SHP77 treated with DMSO at 0.1 percent for 48 hours (cell line): ENCODE results near the gene RNU6-1.

ENCODE experiments used
- DNase-seq: peaks from one replicate; lab custom pipeline; 2025; lab: John Stamatoyannopoulos, UW

The RNU6-1 gene

DNA sequence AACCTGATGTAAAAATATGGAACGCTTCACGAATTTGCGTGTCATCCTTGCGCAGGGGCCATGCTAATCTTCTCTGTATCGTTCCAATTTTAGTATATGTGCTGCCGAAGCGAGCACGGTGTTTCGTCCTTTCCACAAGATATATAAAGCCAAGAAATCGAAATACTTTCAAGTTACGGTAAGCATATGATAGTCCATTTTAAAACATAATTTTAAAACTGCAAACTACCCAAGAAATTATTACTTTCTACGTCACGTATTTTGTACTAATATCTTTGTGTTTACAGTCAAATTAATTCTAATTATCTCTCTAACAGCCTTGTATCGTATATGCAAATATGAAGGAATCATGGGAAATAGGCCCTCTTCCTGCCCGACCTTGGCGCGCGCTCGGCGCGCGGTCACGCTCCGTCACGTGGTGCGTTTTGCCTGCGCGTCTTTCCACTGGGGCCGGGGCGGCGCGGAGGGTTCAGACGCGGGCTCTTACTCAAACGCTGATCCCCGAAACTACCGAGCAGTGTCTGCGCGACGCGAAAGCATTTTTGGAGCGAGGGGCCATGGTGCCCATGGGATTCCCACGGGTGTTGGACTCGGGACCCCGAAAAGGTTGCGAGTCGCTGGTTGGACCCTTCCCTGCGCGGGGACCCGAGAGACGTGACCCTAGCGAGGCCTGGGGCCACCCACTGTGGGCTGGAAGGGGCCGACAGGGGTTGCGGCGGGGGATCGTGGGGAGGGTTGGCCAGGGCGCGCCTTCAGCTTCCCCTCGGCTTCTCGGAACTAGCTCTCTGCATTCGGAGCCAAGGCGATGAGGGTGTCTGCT, at the start of gene RNU6-1:
RNU6-1 (minus strand) TSS at position 117 of the 820 bp plus-strand sequence.
- peak; percentile 85 for DNase-seq

DNA sequence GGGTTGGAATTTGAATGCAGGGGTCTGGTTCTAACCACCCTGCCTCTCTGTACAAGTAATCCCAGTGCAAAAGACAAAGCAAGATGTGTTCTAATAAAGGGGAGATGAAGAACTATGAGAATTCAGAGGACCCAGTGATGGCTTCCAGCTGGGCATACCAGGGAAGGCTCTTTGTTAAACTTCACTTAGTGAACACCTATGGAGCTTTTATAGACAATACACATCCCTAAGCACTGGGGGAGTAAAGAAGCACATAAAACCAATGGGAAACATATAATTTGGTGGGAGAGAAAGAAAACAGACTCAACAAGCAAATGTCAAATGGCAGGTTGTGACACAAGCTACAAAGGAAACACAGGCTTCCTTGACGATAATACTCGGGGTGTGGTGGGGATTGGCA, 47.9 kb upstream of the RNU6-1 start:
- DNase-seq: no peak

DNA sequence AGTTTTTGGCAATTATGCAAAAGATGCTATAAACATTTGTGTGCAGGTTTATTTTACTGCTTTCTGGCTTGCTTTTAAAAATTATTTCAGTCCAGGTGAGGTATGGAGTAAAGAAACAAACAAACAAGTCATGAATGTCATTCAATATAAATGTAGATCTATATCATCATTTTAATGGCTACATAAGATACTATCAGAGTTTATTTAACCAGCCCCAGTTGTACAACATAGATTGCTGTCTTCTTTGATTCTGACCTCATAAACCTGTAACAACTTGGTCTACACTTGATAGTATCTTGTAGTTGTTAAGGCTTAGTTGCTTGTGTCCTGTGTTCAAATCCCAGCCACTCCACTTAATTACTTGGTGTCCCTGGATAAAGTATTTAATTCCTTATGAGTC, 46.0 kb upstream of the RNU6-1 start:
- DNase-seq: no peak

DNA sequence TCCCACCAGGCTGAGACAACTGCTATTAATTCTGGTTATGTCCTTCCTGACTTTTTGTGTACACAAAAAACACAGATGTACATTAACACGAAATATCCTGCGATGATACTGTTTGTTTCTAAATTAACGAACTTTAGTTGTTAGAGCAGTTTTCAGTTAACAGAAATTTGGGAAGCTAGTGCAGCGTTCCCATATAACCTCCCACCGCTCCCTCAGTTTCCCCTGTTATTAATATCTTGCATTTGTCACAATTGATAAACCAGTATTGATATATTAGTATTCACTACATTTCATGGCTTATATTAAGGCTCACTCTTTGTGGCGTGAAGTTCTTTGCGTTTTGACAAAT, 45.3 kb upstream of the RNU6-1 start:
- DNase-seq: no peak

DNA sequence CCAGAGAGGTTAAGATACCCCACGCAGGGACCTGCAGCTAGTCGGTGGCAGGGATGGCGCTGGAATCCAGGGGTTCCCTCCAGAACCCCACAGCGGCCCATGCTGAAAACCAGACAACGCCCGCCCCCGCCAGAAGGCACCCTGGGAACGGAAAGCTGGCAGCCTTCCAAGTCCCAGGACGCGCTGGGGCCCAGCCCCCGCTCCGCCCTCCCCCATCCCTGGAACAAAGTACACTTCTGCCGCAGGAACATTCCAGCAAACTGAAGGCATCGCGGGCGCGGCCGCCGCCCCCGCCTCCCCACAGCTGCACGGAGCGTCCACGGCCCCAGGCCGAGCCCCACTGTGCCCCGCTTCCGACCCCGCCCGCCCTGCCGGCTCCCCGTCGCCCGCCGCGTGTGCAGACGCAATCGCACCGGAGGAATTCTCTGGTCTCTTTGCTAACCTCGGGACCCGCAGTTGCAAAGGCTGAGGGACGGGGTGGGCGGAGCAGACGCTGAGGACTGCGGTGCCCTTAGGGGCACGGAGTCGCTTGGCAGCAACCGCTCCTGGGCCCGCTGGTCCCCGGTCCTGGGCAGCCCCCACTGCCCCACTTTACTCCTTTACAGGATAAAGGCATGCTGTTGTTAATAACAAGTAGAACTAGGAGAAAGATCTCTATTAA, 44.8 kb upstream of the RNU6-1 start:
- peak; percentile 34 for DNase-seq

DNA sequence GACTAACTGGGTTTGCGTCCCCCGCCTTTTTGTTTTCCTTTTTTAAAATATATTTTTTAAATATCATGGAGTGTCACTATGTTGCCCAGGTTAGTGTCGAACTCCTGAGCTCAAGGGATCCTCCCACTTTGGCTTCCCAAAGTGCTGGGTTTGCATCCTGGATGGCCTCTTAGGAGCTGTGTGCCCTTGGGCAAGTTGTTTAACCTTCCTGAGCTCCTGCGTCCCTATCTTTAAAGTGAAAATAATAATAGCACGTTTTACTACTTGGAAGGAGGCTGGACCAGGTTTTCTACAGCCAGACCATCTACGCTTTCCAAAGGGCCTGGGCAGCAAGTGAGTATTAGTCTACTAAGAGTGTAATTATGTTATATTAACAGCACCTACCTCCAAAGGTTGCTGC, 44.2 kb upstream of the RNU6-1 start:
- no peak for DNase-seq

DNA sequence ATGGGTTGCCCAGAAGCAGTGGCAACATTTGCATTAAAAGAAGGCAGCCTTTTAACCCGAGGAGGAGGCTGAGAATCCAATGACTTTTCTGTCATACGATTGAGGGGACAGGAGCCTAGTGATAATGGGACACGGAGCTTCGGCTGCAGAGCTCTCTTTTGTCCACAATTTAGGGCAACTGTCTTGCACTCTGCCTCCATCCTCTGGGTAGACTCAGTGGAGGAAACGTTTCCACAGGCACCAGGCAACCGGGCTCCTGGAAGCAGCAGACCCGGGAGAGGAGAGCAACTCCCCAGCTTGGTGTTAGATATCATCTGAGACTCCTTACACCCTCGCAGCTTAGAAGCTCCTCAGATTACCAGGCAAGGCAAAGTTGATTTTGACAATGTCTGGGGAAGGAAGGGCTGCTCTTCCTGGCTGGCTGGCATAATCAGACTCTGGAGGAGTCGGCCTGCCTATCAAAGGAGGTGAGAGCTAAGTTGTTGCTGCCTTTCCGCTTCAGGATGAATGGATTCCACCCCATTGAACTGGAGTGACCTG, 43.5 kb upstream of the RNU6-1 start:
- no peak for DNase-seq

DNA sequence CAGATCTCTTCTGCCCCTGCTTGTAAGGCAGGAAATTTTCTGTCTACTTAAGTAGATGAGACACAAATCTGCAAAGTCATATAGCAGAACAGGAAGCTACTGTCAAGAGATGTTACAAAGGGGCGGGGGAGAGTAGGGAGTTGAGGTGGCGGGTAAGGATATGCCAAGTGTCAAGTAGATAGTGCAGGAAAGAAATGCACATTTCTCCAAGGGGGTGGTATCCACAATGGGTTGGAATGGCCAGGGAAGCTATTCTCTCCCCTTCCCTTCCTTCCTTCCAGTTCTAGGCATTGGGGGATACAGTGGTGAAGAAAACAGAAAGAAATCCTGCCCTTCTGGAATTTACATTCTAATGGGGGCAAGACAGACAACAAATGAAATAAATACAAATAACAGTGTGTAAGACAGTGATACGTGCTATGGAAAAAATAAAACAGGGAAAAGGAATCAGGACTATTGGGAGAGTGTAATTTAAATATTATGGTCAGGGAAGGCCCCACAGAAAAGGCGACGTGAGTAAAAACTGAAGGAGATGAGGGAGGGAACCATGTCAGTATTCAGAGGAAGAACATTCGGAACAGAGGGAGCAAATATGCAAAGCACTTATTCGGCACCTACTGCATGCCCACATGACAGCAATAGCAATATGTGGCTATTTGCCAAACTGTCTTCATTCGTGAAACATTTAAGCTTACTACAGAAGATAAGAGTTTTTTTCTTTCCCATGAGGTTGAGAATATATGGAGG, 42.8 kb upstream of the RNU6-1 start:
- DNase-seq: no peak

DNA sequence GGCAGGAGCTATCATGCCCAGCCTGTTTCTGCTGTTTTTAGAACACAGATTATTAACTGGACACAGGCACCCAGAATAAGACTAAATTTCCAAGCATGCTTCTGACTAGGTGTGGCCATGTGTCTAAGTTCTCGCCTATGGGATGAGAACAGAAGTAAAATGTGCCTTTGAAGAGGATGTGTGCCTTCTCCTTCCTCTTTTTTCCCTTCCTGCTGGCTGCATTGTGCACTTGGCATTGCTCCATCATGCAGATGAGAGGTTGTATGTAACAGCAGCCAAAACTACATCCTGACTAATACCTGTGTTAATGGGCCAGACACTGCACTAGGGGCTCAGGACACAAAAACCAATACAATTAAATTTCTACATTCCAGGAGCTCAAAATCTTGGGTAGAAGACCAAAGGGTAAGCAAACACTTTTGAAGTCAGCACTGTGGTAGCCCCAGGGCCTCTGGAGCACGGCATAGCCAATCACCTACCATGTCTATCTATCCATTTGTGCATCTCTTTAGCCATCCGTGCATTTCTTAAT, 40.9 kb upstream of the RNU6-1 start:
- no peak for DNase-seq

DNA sequence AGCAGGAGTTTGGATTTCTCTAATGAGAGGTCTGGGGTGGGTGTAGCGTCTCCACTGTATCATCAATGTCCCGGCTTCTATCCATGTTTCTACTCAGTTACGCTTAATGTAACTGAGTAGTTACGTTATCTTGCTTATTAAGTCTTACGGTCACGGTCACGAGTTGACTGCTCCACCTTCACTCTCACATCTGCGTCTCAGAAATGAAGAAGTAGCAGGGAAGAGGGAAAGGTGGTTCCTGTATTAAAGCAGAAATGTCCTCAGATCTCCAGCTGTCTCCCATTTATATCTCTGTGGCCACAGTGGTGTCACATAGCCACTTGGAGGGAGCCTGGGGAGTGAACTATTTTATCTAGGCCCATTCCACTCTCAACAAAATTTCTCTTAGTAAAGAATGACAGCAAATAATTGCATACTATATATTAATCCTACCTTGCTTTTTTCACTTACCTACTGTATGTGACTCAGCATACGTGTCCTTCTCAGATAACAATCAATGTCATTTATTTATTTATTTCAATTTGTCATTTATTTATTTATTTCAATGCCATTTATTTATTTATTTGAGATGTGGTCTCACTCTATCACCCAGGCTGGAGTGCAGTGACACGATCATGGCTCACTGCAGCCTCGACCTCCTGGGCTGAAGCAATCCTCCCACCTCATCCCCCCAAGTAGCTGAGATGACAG, 39.7 kb upstream of the RNU6-1 start:
- no peak for DNase-seq

DNA sequence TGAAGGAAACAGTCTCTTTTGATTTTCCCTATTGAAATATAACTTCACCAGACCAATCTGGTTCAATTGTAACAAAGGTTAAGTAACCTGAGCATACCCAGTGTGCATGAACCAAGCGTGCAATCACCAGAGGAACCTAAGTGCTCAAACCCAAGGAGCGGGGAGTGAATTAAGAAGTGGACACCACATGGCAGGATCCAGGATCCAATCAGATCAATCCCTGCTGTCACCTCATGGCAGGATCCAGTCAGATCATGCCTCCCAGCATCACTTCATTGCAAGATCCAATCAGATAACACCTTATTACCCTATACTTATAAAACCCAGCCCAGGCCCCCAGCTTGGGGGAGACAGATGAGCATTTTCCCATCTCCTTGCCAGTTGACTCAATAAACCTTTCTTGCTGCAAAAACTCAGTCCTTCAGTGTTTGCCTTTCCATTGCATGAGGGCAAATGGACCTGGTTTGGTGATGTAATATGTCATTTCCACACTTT, 38.9 kb upstream of the RNU6-1 start:
- DNase-seq: no peak

DNA sequence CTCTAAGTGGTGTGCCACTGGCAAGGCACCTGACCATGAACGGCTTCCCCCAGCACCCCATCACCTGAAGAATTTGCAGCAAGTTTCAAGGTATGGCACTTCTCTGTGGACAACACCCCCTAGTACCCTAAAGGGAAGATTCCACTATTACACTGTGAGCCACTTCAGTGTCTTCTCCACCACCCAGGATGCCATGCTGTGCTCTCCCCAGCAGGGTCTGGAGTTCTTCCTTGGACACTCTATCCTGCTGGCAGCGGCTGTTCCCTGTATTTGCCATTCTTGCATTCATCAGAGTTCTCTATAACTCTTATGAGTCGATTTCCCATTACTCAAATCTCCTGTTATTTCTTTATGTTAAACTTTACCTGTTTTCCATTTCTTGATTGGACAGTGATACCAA, 33.9 kb upstream of the RNU6-1 start:
- DNase-seq: no peak

DNA sequence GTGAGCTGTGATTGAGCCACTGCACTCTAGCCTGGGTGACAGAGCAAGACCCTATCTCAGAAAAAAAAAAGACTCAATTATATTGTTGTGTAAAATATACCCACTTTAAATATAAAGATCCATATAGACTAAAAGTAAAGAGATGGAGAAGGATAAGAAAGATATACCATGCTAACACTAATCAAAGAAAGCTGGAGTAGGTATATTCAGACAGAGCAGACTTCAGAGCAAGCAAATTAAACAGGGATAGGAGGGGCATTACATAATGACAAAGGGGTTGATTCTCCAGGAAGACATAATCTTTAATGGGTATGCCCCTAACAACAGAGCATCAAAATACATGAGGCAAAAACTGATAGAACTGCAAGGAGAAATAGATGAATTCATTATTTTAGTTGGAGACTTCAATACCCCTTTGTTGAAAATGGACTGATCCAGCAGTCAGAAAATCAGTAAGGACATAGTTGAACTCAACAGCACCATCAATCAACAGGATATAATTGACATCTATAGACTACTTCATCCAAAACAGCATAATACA, 31.1 kb upstream of the RNU6-1 start:
- no peak for DNase-seq

DNA sequence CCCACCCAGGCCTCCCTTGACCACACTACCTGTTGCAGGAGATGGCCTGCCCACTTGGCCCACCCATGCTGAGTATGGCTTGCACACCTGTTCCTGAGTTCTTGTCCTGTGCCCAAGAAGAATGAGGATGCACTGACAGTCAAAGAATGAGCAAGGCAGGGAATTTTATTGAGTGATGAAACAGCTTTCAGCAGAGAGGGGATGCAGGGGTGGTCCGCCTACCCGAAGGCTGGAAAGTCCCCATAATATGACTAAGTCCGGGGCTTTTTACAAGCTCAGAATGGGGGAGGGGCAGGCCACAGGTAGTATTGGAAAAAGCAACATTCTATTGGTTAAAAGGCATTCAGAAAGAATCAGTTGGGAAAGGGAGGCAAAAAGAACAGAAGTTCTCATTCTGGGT, 29.9 kb upstream of the RNU6-1 start:
- no peak for DNase-seq

DNA sequence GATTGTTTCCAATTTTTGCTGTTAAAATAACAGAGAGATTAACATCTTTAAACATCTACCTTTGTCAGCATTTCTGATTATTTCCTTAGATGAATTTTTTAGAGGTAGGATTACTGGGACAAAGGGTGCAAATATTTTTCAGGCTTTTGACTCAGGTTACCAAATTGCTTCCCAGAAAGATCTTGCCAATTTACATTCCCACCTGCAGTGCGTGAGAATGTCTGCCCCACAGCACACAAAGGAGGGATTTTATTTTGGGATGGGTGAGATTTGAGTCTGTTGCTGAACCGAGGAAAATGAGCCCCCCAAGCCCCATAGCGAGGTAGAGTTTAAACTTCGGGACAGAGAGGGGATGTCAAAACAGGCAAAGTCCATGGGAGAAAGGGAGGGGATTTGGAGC, 25.9 kb upstream of the RNU6-1 start:
- no peak for DNase-seq

DNA sequence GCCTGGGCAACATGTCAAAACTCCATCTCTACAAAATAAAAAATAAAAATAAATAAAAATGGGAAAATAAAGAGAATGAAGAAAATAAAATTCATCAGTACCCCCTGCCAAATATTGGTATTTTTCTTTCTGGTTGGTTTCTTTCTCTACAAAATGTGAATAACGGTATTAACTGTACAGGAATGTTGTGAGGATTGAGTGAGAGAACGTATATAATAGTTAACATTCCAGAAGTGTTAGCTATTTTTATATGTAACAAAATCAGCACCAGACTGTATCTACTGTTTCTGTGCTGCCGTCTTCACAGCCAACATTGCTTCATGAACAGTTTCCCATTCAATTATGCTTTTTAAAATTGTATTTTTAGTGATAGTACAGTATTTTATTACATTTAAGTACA, 25.5 kb upstream of the RNU6-1 start:
- no peak for DNase-seq

DNA sequence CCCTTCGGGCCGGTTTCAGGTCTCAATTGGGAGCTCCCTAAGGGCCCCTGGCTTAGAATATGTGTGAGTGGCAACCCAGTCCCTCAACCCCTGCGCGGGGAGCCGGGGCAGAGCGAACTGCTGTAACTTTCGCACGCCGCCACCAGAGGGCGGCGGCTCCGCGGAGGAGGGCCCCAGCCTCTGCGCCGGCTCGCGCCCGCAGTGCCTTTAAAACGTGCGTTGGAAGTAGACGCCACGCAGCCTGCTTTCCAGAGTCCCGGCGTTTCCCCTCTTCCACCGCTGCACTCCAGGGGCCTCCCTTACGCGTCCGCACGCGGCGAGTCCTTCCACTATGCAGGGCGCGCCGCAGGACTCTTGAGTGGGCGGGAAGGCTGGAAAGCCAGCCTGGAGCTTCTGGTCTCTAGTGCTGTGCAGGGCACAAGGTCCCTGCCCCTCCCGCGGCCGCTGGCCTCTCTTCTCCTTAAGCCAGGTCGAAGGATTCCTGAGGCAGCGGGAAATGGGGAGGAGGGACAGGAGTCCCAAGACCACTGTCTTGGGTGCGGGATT, 23.7 kb upstream of the RNU6-1 start:
- DNase-seq: peak; percentile 63

DNA sequence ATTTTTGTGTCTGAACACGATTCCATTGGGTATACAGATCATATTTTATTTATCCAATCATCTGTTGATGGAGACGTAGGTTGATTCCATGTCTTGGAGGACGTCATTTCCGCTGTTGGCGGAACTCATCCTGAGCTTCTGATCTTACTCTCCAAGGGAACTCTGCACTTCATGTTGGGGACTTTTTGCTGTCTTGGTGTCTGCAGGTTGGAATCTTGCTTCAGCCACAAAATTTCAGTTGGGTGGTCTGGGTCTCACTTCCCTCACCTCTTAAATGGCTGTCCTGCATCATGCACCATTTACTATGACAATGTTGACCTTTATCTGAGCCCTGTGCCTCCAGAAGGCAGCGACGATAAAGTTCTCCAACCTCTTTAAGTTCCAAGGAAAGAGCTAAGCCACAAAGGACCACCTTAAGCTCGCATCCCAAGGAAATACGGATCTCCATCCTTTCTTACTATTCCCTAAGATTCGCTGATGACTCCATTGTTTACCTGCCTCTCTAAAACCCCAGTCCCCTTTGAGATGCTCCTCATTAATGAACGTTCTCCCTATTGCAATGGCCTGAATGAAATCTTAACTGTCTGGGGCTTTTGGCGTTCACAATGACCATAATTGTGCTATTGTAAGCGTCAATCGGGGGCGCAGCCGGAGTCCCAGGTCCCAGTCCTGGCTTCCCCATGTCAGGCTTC, 23.1 kb upstream of the RNU6-1 start:
- no peak for DNase-seq

DNA sequence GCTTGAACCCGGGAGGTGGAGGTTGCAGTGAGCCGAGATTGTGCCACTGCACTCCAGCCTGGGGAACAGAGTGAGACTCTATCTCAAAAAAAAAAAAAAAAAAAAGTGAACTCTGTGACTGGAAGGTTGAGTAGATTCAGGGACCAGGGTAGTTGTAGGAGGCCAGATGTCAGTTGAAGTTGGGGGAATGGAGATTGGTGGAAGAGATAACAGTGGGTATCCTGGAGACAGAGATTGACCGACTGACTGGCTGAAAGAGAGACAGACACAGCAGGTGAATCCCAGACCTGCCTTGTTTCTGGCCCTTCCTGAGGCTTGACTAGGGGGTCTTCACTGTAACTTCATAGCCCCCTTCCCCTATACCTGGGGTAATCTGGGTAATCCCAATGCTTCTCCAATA, 22.1 kb upstream of the RNU6-1 start:
- no peak for DNase-seq

DNA sequence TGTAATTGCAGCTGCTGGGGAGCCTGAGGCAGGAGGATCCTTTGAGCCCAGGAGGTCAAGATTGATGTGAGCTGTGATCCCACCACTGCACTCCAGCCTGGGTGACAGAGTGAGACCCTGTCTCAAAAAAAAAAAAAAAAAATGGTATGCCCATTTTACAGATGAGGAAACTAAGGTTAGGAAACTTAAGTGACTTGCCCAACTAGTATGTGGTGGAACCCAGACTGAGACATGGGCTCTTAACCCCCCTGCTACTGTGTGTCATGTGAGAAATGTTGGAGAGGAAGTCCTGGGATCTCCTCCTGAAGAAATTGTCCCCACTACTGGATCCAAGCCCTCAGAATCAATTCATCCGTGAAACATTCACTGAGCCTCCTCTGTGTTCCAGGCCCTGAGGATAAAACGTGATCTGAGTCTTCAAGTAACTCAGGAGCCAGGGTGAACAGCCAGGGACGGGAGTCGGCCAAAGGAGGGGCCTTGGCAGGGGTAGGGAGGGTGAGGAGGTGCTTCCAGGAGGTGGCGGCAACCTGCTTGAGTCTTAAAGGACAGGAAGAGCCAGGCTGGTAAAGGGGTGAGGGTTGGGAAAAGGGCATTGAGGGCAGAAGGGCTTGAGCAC, 19.6 kb upstream of the RNU6-1 start:
- no peak for DNase-seq
